Panc1 (cell line): ENCODE measurements around the gene PKP4. TPM values are rescaled to one million over a fixed set of nuclear protein-coding genes. Genes with fewer than 3 reads are reported as not detected.

Source experiments
- ATAC-seq: fragments of 200-7000 bp; cut with Tn5 transposase; 2 replicates; pipeline ENCODE4 v1.9.1; 2020; ENCODE audit warnings: mild to moderate bottlenecking, moderate library complexity
- BruUV-seq: library from RNA; stranded (reverse); fragments of 400-500 nt; replicated peaks from 2 replicates; lab custom pipeline; 2021; lab: Mats Ljungman, UMichigan
- CTCF ChIA-PET: fragments of 300-600 bp; sonication (Branson Sonifier 250); formaldehyde crosslinking; loops from one replicate; lab custom pipeline; 2022; ENCODE audit warnings: antibody characterized with exemption; lab: Charles Lee
- POLR2A ChIA-PET: fragments of 300-600 bp; sonication (Branson Sonifier 250); formaldehyde crosslinking; loops from one replicate; lab custom pipeline; 2022; ENCODE audit warnings: antibody characterized with exemption; lab: Charles Lee
- DNase-seq: peaks from one replicate; pipeline ENCODE4 v3.0.0-alpha.2; 2010; ENCODE audit warnings: low read depth, low spot score
- H3K27ac ChIP-seq: 2 replicates; pipeline ENCODE4 v1.5.1; 2011; ENCODE audit warnings: mild to moderate bottlenecking, low read length, inconsistent platforms
- H3K27me3 ChIP-seq: fragments of 200-500 bp; sonication (Bioruptor generic); 2 replicates; pipeline ENCODE4 v1.6.0; 2014; ENCODE audit warnings: low read length, inconsistent platforms; ENCODE audit not compliant: control insufficient read depth, insufficient read depth
- H3K36me3 ChIP-seq: fragments of 200-500 bp; sonication (Bioruptor generic); 2 replicates; pipeline ENCODE4 v1.5.1; 2014; ENCODE audit warnings: inconsistent platforms, mild to moderate bottlenecking, low read length, moderate library complexity; ENCODE audit not compliant: control insufficient read depth, insufficient read depth
- H3K4me1 ChIP-seq: 2 replicates; pipeline ENCODE4 v1.5.1; 2011; ENCODE audit warnings: inconsistent platforms, mild to moderate bottlenecking, low read length, moderate library complexity; ENCODE audit not compliant: control insufficient read depth, insufficient read depth
- H3K4me3 ChIP-seq, 2 experiments: 2 replicates each; pipeline ENCODE4 v1.5.1; 2011 to 2012; ENCODE audit warnings: low read depth in 2 of 2, low read length in 2 of 2, mild to moderate bottlenecking in 2 of 2, inconsistent platforms in 1 of 2, moderate library complexity in 1 of 2
- H3K9me3 ChIP-seq: fragments of 200-500 bp; sonication (Bioruptor generic); 2 replicates; pipeline ENCODE4 v1.5.1; 2014; ENCODE audit warnings: low read depth, mild to moderate bottlenecking, inconsistent platforms, low read length, moderate library complexity; ENCODE audit not compliant: control insufficient read depth, insufficient read depth
- POLR2AphosphoS5 ChIP-seq: IDR thresholded peaks from 2 replicates; pipeline ENCODE4 v1.6.1; 2012; ENCODE audit warnings: mild to moderate bottlenecking, low read depth, low read length, moderate library complexity
- REST ChIP-seq, 2 experiments: IDR thresholded peaks; 2 replicates each; pipeline ENCODE4 v1.6.1; 2011 to 2012; ENCODE audit warnings: low read depth in 2 of 2, control low read depth in 1 of 2, low read length in 1 of 2, mild to moderate bottlenecking in 1 of 2, moderate library complexity in 1 of 2; ENCODE audit not compliant: insufficient read depth in 1 of 2
- SIN3A ChIP-seq: IDR thresholded peaks from 2 replicates; pipeline ENCODE4 v1.6.1; 2012; ENCODE audit warnings: low read depth, mild to moderate bottlenecking, low read length, moderate library complexity, borderline replicate concordance; ENCODE audit not compliant: insufficient read depth
- TCF7L2 ChIP-seq: IDR thresholded peaks from 2 replicates; pipeline ENCODE4 v1.6.1; 2011; ENCODE audit warnings: mild to moderate bottlenecking, low read depth, low read length, inconsistent platforms
- in situ Hi-C: cut with HindIII; loops from 2 replicates; pipeline ENCODE4 v1.10.0; 2016; ENCODE audit warnings: low sequenced_read_pairs, low pct_unique_long_range_greater_than_20kb
- intact Hi-C: fragments of 100-400 bp; cut with micrococcal nuclease; formaldehyde crosslinking; loops from one replicate; pipeline ENCODE4 v1.10.0; 2022; ENCODE audit not compliant: unreplicated experiment
- total RNA-seq: library from RNA; stranded (reverse); gene quantifications from one replicate; pipeline ENCODE4 v1.2.1, GENCODE V29; 2021; ENCODE audit not compliant: unreplicated experiment
- TF ChIP-seq, protein P1 (sequence below): fragments of 450-650 bp; IDR thresholded peaks from 2 replicates; pipeline ENCODE4 v1.5.1; 2017; ENCODE audit warnings: mild to moderate bottlenecking

PKP4 gene
- total RNA-seq, 1 experiment from 2014 or later: 81.7 TPM

GRCh38 chr2:158619496-158619895 lies 162.7 kb downstream of the PKP4 start:
- H3K9me3 ChIP-seq: no peaks in the 10 kb centered on the region
- POLR2A ChIA-PET: interaction anchor here (0.7 kb wide), 1 partner anchor 427 kb away, joined by 3 read pairs; no protein-coding TSS in a partner anchor
- no TSS peak for BruUV-seq
- intact Hi-C loops (no loop called here), in situ Hi-C loops (no loop called here)
- peaks cover 5% of the 10 kb centered on the region; the same call in 1 of the 2 replicates for H3K4me1 ChIP-seq
- ATAC-seq (peak; percentile 74), DNase-seq (peak; percentile 25)
- H3K27ac ChIP-seq: no peak overlapping the region
- no peaks in the 10 kb centered on the region for H3K27me3 ChIP-seq
- peaks cover 6% of the 10 kb centered on the region; the same call in 1 of the 2 replicates for H3K36me3 ChIP-seq
- CTCF ChIA-PET: no interaction called here
- TF ChIP-seq, protein P1, sequence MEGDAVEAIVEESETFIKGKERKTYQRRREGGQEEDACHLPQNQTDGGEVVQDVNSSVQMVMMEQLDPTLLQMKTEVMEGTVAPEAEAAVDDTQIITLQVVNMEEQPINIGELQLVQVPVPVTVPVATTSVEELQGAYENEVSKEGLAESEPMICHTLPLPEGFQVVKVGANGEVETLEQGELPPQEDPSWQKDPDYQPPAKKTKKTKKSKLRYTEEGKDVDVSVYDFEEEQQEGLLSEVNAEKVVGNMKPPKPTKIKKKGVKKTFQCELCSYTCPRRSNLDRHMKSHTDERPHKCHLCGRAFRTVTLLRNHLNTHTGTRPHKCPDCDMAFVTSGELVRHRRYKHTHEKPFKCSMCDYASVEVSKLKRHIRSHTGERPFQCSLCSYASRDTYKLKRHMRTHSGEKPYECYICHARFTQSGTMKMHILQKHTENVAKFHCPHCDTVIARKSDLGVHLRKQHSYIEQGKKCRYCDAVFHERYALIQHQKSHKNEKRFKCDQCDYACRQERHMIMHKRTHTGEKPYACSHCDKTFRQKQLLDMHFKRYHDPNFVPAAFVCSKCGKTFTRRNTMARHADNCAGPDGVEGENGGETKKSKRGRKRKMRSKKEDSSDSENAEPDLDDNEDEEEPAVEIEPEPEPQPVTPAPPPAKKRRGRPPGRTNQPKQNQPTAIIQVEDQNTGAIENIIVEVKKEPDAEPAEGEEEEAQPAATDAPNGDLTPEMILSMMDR: no peak
- TF ChIP-seq TCF7L2 (no peak), SIN3A (no peak), POLR2AphosphoS5 (no peak), REST (IDR thresholded peaks at IDR 0.05; ENCODE audit: insufficient read depth in 1 of 2, low read depth in 2 of 2, low read length in 1 of 2) (no peak)
- H3K4me3 ChIP-seq: no peak overlapping the region

DNA sequence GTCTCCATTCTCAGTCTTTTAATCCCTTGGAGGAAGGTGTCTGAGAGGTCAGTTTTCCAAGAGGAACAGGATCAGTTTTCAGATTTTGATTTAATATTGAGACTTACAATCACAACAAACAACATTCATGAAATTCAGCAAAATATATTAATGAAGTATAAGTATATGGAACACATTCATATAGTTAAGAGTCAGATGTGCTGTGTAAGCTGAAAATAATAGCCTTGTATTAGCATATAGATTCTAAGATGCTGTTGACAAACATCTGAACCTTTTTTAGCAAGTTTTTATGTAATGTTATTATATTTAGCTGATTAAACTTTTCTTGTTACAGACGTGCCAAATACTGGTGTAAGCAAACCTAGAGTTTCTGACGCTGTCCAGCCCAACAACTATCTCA lies 163.9 kb downstream of the PKP4 start:
- H3K36me3 ChIP-seq: peaks cover 9% of the 10 kb centered on the region
- in situ Hi-C loops: no loop called here
- CTCF ChIA-PET: interaction anchor here (0.5 kb wide), 1 partner anchor 1058 kb away, joined by 3 read pairs; no protein-coding TSS in a partner anchor

More for the DNA sequence above, 163.9 kb downstream of the PKP4 start:
- Histone ChIP-seq H3K9me3 (no peaks in the 10 kb centered on the region), H3K4me1 (peaks cover 5% of the 10 kb centered on the region; the same call in 1 of the 2 replicates), H3K27me3 (no peaks in the 10 kb centered on the region), H3K27ac (no peak overlapping the region), H3K4me3 (no peak overlapping the region)
- no TSS peak for BruUV-seq
- POLR2A ChIA-PET: no interaction called here
- DNase-seq (no peak), ATAC-seq (no peak)
- intact Hi-C loops: no loop called here
- TF ChIP-seq SIN3A (no peak), REST (IDR thresholded peaks at IDR 0.05; ENCODE audit: insufficient read depth in 1 of 2, low read depth in 2 of 2, low read length in 1 of 2) (no peak), TCF7L2 (no peak), POLR2AphosphoS5 (no peak)
- TF ChIP-seq, protein P1: no peak
